SK-N-SH (cell line): ENCODE measurements around the gene TAOK1. TPM values are rescaled to one million over a fixed set of nuclear protein-coding genes. Genes with fewer than 3 reads are reported as not detected.

Source experiments
- CTCF ChIA-PET: fragments of 300-600, 350-600 bp; formaldehyde crosslinking; extraction: SDS; loops from one replicate; lab custom pipeline; 2021; lab: Yijun Ruan, JAX
- POLR2A ChIA-PET: fragments of 350-600 bp; sonication (Branson Sonifier 250); formaldehyde crosslinking; extraction: SDS; loops from one replicate; lab custom pipeline; 2020; ENCODE audit warnings: antibody characterized with exemption, inconsistent platforms; lab: Yijun Ruan, JAX
- DNase-seq: peaks from one replicate; pipeline ENCODE4 v3.0.0; 2012
- H2AFZ ChIP-seq: fragments of 200-600 bp; sonication (generic); 2 replicates; pipeline ENCODE4 v1.8.1; 2016; ENCODE audit warnings: antibody characterized with exemption, mild to moderate bottlenecking, low read depth
- H3F3A ChIP-seq: fragments of 200-600 bp; sonication (generic); replicated peaks from 2 replicates; pipeline ENCODE3; 2016; ENCODE audit warnings: antibody characterized with exemption, mild to moderate bottlenecking; ENCODE audit not compliant: insufficient read depth
- H3K27ac ChIP-seq, 2 experiments: fragments of 200-500 bp in 1 of 2; fragments of 200-600 bp in 1 of 2; sonication (Bioruptor generic) in 1 of 2; sonication (generic), shearing (Covaris generic) in 1 of 2; 2 replicates each; pipeline versions ENCODE4 v1.5.1 to v1.6.1; 2014 to 2016; ENCODE audit warnings: low read depth in 2 of 2, inconsistent platforms in 1 of 2, low read length in 1 of 2, mild to moderate bottlenecking in 1 of 2, mixed read lengths in 1 of 2
- H3K27me3 ChIP-seq: fragments of 200-600 bp; sonication (generic), shearing (Covaris generic); 2 replicates; pipeline ENCODE4 v1.6.1; 2016; ENCODE audit warnings: mixed run types; ENCODE audit not compliant: insufficient read depth
- H3K36me3 ChIP-seq, 2 experiments: fragments of 200-500 bp in 1 of 2; fragments of 200-600 bp in 1 of 2; sonication (Bioruptor generic) in 1 of 2; sonication (generic) in 1 of 2; replicated peaks in 1 of 2; 2 replicates each; pipeline versions ENCODE3 to v1.5.1; 2014 to 2016; ENCODE audit warnings: low read length in 1 of 2, mild to moderate bottlenecking in 1 of 2; ENCODE audit not compliant: insufficient read depth in 2 of 2, control insufficient read depth in 1 of 2
- H3K4me1 ChIP-seq, 2 experiments: fragments of 200-500 bp in 1 of 2; fragments of 200-600 bp in 1 of 2; sonication (Bioruptor generic) in 1 of 2; sonication (generic), shearing (Covaris generic) in 1 of 2; 2 replicates each; pipeline versions ENCODE4 v1.5.1 to v1.6.1; 2014 to 2016; ENCODE audit warnings: low read depth in 1 of 2, low read length in 1 of 2, mixed run types in 1 of 2; ENCODE audit not compliant: insufficient read depth in 2 of 2, control insufficient read depth in 1 of 2
- H3K4me2 ChIP-seq: fragments of 200-600 bp; sonication (generic), shearing (Covaris generic); 2 replicates; pipeline ENCODE4 v1.6.1; 2017; ENCODE audit warnings: mixed run types
- H3K4me3 ChIP-seq, 2 experiments: fragments of 200-500 bp in 1 of 2; fragments of 200-600 bp in 1 of 2; sonication (Bioruptor generic) in 1 of 2; sonication (generic), shearing (Covaris generic) in 1 of 2; 2 replicates each; pipeline versions ENCODE4 v1.5.1 to v1.8.1; 2014 to 2016; ENCODE audit warnings: low read depth in 2 of 2, inconsistent platforms in 1 of 2, low read length in 1 of 2, mild to moderate bottlenecking in 1 of 2, mixed read lengths in 1 of 2, moderate library complexity in 1 of 2
- H3K79me2 ChIP-seq: fragments of 200-600 bp; sonication (generic); 2 replicates; pipeline ENCODE4 v1.8.1; 2017; ENCODE audit warnings: mild to moderate bottlenecking; ENCODE audit not compliant: insufficient read depth
- H3K9ac ChIP-seq: fragments of 200-600 bp; sonication (generic); 2 replicates; pipeline ENCODE4 v1.6.1; 2017; ENCODE audit warnings: mixed run types
- H3K9me2 ChIP-seq: fragments of 200-600 bp; sonication (generic); 2 replicates; pipeline ENCODE4 v1.6.1; 2017; ENCODE audit warnings: mixed run types
- H3K9me3 ChIP-seq: fragments of 200-600 bp; sonication (generic); 2 replicates; pipeline ENCODE4 v1.6.1; 2017; ENCODE audit warnings: mixed run types, mild to moderate bottlenecking, moderate library complexity
- H4K20me1 ChIP-seq: fragments of 200-600 bp; sonication (generic); 2 replicates; pipeline ENCODE4 v1.6.1; 2017; ENCODE audit warnings: mild to moderate bottlenecking, mixed run types; ENCODE audit not compliant: insufficient read depth
- CHD2 ChIP-seq: fragments of 150-350 bp; IDR thresholded peaks from 2 replicates; pipeline ENCODE4 v1.6.1; 2018; ENCODE audit warnings: low read length; ENCODE audit not compliant: partially characterized antibody
- EP300 ChIP-seq, 2 experiments: IDR thresholded peaks; 2 replicates each; pipeline versions ENCODE4 v1.4.0 to v1.6.1; 2012; ENCODE audit warnings: borderline replicate concordance in 1 of 2, low read depth in 1 of 2, low read length in 1 of 2
- FOXJ3 ChIP-seq: sonication (generic); formaldehyde crosslinking; IDR thresholded peaks from 2 replicates; pipeline ENCODE4 v1.5.1; 2020; ENCODE audit warnings: mild to moderate bottlenecking, missing genetic modification reagents
- GATA2 ChIP-seq: sonication (generic); formaldehyde crosslinking; IDR thresholded peaks from 2 replicates; pipeline ENCODE4 v1.5.0; 2020; ENCODE audit warnings: mild to moderate bottlenecking, missing genetic modification reagents
- IRF3 ChIP-seq: fragments of 150-350 bp; IDR thresholded peaks from 2 replicates; pipeline ENCODE4 v1.6.1; 2016; ENCODE audit warnings: mild to moderate bottlenecking, low read depth, low read length
- MXI1 ChIP-seq: IDR thresholded peaks from 2 replicates; pipeline ENCODE4 v1.6.1; 2012; ENCODE audit warnings: mild to moderate bottlenecking, low read depth, low read length, improper control_type of control experiment
- NFIC ChIP-seq: IDR thresholded peaks from 2 replicates; pipeline ENCODE4 v1.4.0; 2012; ENCODE audit warnings: borderline replicate concordance
- SIN3A ChIP-seq: IDR thresholded peaks from 2 replicates; pipeline ENCODE4 v1.6.1; 2012; ENCODE audit warnings: low read depth, mild to moderate bottlenecking, low read length, moderate library complexity, borderline replicate concordance
- TAF1 ChIP-seq: IDR thresholded peaks from 2 replicates; pipeline ENCODE4 v1.6.1; 2012; ENCODE audit warnings: low read depth, mild to moderate bottlenecking, low read length, moderate library complexity, borderline replicate concordance
- USF2 ChIP-seq: fragments of 150-350 bp; IDR thresholded peaks from 2 replicates; pipeline ENCODE4 v1.6.1; 2017; ENCODE audit warnings: antibody characterized with exemption, low read length, low read depth, borderline replicate concordance
- ZBTB33 ChIP-seq: IDR thresholded peaks from 2 replicates; pipeline ENCODE4 v1.4.0; 2012; ENCODE audit warnings: low read depth, borderline replicate concordance
- WGBS: methylation state at CpG from one replicate; pipeline ENCODE4 v1.1.6; 2017; ENCODE audit warnings: low lambda C conversion rate; 5-methylcytosine and 5-hydroxymethylcytosine counted together
- polyA plus RNA-seq, 3 experiments: library from polyadenylated mRNA; depleted of rRNA; stranded (reverse); fragments of >200 nt; gene quantifications; 2 replicates each; pipeline ENCODE4 v1.2.3, GENCODE V29; 2012

The TAOK1 gene
- polyA plus RNA-seq, 1 of the 3 experiments (the other 2 are of a cell fraction), result 5.9 TPM

- TF ChIP-seq ZBTB33, result no peak
- TF ChIP-seq USF2, result no peak
- TF ChIP-seq SIN3A, result no peak
Observed at GRCh38 chr17:29386760-29387159, 3.4 kb upstream of the TAOK1 start (continued).

- 90% methylated on average over 9 of the region's 9 CpGs for WGBS
Observed at GRCh38 chr17:29388937-29389336, 1.2 kb upstream of the TAOK1 start.

More at GRCh38 chr17:29388937-29389336, 1.2 kb upstream of the TAOK1 start:
- no peak overlapping the region for H2AFZ ChIP-seq
- H3K79me2 ChIP-seq, result peaks cover 33% of the 10 kb centered on the region
- POLR2A ChIA-PET, result no interaction called here
- peaks cover 10% of the 10 kb centered on the region in 2 experiments; a peak in 3 of 4 replicates for H3K4me1 ChIP-seq
- H3K36me3 ChIP-seq, result no peaks in the 10 kb centered on the region
- H3K4me3 ChIP-seq, result no peak overlapping the region
- H3K4me2 ChIP-seq, result no peak overlapping the region
- peaks cover 29% of the 10 kb centered on the region for H4K20me1 ChIP-seq
- TF ChIP-seq CHD2 (no peak), EP300 (IDR thresholded peaks at IDR 0.05; ENCODE audit: borderline replicate concordance in 1 of 2, low read depth in 1 of 2, low read length in 1 of 2) (no peak), MXI1 (no peak), IRF3 (no peak), TAF1 (no peak), GATA2 (CRISPR knock-in tag) (no peak), NFIC (no peak), FOXJ3 (CRISPR knock-in tag) (no peak)
- no peaks in the 10 kb centered on the region for H3K27me3 ChIP-seq
- H3K9me3 ChIP-seq, result no peaks in the 10 kb centered on the region
- no peak overlapping the region for H3K27ac ChIP-seq
- CTCF ChIA-PET, result no interaction called here
- no peaks in the 10 kb centered on the region for H3K9me2 ChIP-seq
- no peak for DNase-seq
- H3K9ac ChIP-seq, result no peak overlapping the region
- H3F3A ChIP-seq, result peaks cover 4% of the 10 kb centered on the region
